SK-N-SH (cell line): ENCODE data around the gene KCTD20. TPM values are rescaled to one million over a fixed set of nuclear protein-coding genes. Genes with fewer than 3 reads are reported as not detected.

Experiments used
- CTCF ChIA-PET: fragments of 300-600, 350-600 bp; formaldehyde crosslinking; extraction: SDS; loops from one replicate; lab custom pipeline; 2021; lab: Yijun Ruan, JAX
- POLR2A ChIA-PET: fragments of 350-600 bp; sonication (Branson Sonifier 250); formaldehyde crosslinking; extraction: SDS; loops from one replicate; lab custom pipeline; 2020; ENCODE audit warnings: antibody characterized with exemption, inconsistent platforms; lab: Yijun Ruan, JAX
- DNase-seq: peaks from one replicate; pipeline ENCODE4 v3.0.0; 2012
- H2AFZ ChIP-seq: fragments of 200-600 bp; sonication (generic); 2 replicates; pipeline ENCODE4 v1.8.1; 2016; ENCODE audit warnings: antibody characterized with exemption, mild to moderate bottlenecking, low read depth
- H3F3A ChIP-seq: fragments of 200-600 bp; sonication (generic); replicated peaks from 2 replicates; pipeline ENCODE3; 2016; ENCODE audit warnings: antibody characterized with exemption, mild to moderate bottlenecking; ENCODE audit not compliant: insufficient read depth
- H3K27ac ChIP-seq, 2 experiments: fragments of 200-500 bp in 1 of 2; fragments of 200-600 bp in 1 of 2; sonication (Bioruptor generic) in 1 of 2; sonication (generic), shearing (Covaris generic) in 1 of 2; 2 replicates each; pipeline versions ENCODE4 v1.5.1 to v1.6.1; 2014 to 2016; ENCODE audit warnings: low read depth in 2 of 2, inconsistent platforms in 1 of 2, low read length in 1 of 2, mild to moderate bottlenecking in 1 of 2, mixed read lengths in 1 of 2
- H3K27me3 ChIP-seq: fragments of 200-600 bp; sonication (generic), shearing (Covaris generic); 2 replicates; pipeline ENCODE4 v1.6.1; 2016; ENCODE audit warnings: mixed run types; ENCODE audit not compliant: insufficient read depth
- H3K36me3 ChIP-seq, 2 experiments: fragments of 200-500 bp in 1 of 2; fragments of 200-600 bp in 1 of 2; sonication (Bioruptor generic) in 1 of 2; sonication (generic) in 1 of 2; replicated peaks in 1 of 2; 2 replicates each; pipeline versions ENCODE3 to v1.5.1; 2014 to 2016; ENCODE audit warnings: low read length in 1 of 2, mild to moderate bottlenecking in 1 of 2; ENCODE audit not compliant: insufficient read depth in 2 of 2, control insufficient read depth in 1 of 2
- H3K4me1 ChIP-seq, 2 experiments: fragments of 200-500 bp in 1 of 2; fragments of 200-600 bp in 1 of 2; sonication (Bioruptor generic) in 1 of 2; sonication (generic), shearing (Covaris generic) in 1 of 2; 2 replicates each; pipeline versions ENCODE4 v1.5.1 to v1.6.1; 2014 to 2016; ENCODE audit warnings: low read depth in 1 of 2, low read length in 1 of 2, mixed run types in 1 of 2; ENCODE audit not compliant: insufficient read depth in 2 of 2, control insufficient read depth in 1 of 2
- H3K4me2 ChIP-seq: fragments of 200-600 bp; sonication (generic), shearing (Covaris generic); 2 replicates; pipeline ENCODE4 v1.6.1; 2017; ENCODE audit warnings: mixed run types
- H3K4me3 ChIP-seq, 2 experiments: fragments of 200-500 bp in 1 of 2; fragments of 200-600 bp in 1 of 2; sonication (Bioruptor generic) in 1 of 2; sonication (generic), shearing (Covaris generic) in 1 of 2; 2 replicates each; pipeline versions ENCODE4 v1.5.1 to v1.8.1; 2014 to 2016; ENCODE audit warnings: low read depth in 2 of 2, inconsistent platforms in 1 of 2, low read length in 1 of 2, mild to moderate bottlenecking in 1 of 2, mixed read lengths in 1 of 2, moderate library complexity in 1 of 2
- H3K79me2 ChIP-seq: fragments of 200-600 bp; sonication (generic); 2 replicates; pipeline ENCODE4 v1.8.1; 2017; ENCODE audit warnings: mild to moderate bottlenecking; ENCODE audit not compliant: insufficient read depth
- H3K9ac ChIP-seq: fragments of 200-600 bp; sonication (generic); 2 replicates; pipeline ENCODE4 v1.6.1; 2017; ENCODE audit warnings: mixed run types
- H3K9me2 ChIP-seq: fragments of 200-600 bp; sonication (generic); 2 replicates; pipeline ENCODE4 v1.6.1; 2017; ENCODE audit warnings: mixed run types
- H3K9me3 ChIP-seq: fragments of 200-600 bp; sonication (generic); 2 replicates; pipeline ENCODE4 v1.6.1; 2017; ENCODE audit warnings: mixed run types, mild to moderate bottlenecking, moderate library complexity
- H4K20me1 ChIP-seq: fragments of 200-600 bp; sonication (generic); 2 replicates; pipeline ENCODE4 v1.6.1; 2017; ENCODE audit warnings: mild to moderate bottlenecking, mixed run types; ENCODE audit not compliant: insufficient read depth
- CHD2 ChIP-seq: fragments of 150-350 bp; IDR thresholded peaks from 2 replicates; pipeline ENCODE4 v1.6.1; 2018; ENCODE audit warnings: low read length; ENCODE audit not compliant: partially characterized antibody
- ELF1 ChIP-seq: IDR thresholded peaks from 2 replicates; pipeline ENCODE4 v1.4.0; 2012
- EP300 ChIP-seq, 2 experiments: IDR thresholded peaks; 2 replicates each; pipeline versions ENCODE4 v1.4.0 to v1.6.1; 2012; ENCODE audit warnings: borderline replicate concordance in 1 of 2, low read depth in 1 of 2, low read length in 1 of 2
- POLR2AphosphoS5 ChIP-seq: IDR thresholded peaks from 2 replicates; pipeline ENCODE4 v1.6.1; 2012; ENCODE audit warnings: low read depth, low read length
- RXRA ChIP-seq: IDR thresholded peaks from 2 replicates; pipeline ENCODE4 v1.4.0; 2012; ENCODE audit warnings: low read depth, mild to moderate bottlenecking, borderline replicate concordance
- SIN3A ChIP-seq: IDR thresholded peaks from 2 replicates; pipeline ENCODE4 v1.6.1; 2012; ENCODE audit warnings: low read depth, mild to moderate bottlenecking, low read length, moderate library complexity, borderline replicate concordance
- TAF1 ChIP-seq: IDR thresholded peaks from 2 replicates; pipeline ENCODE4 v1.6.1; 2012; ENCODE audit warnings: low read depth, mild to moderate bottlenecking, low read length, moderate library complexity, borderline replicate concordance
- TCF12 ChIP-seq: IDR thresholded peaks from 2 replicates; pipeline ENCODE4 v1.4.0; 2012
- YY1 ChIP-seq: IDR thresholded peaks from 2 replicates; pipeline ENCODE4 v1.4.0; 2012; ENCODE audit warnings: low read depth, mild to moderate bottlenecking
- WGBS: methylation state at CpG from one replicate; pipeline ENCODE4 v1.1.6; 2017; ENCODE audit warnings: low lambda C conversion rate; 5-methylcytosine and 5-hydroxymethylcytosine counted together
- polyA plus RNA-seq, 3 experiments: library from polyadenylated mRNA; depleted of rRNA; stranded (reverse); fragments of >200 nt; gene quantifications; 2 replicates each; pipeline ENCODE4 v1.2.3, GENCODE V29; 2012
- TF ChIP-seq, protein P1 (sequence below): IDR thresholded peaks from 2 replicates; pipeline ENCODE4 v1.4.0; 2012; ENCODE audit warnings: low read depth
- TF ChIP-seq, protein P2 (sequence below): fragments of 150-350 bp; IDR thresholded peaks from 2 replicates; pipeline ENCODE4 v1.6.1; 2016; ENCODE audit warnings: mild to moderate bottlenecking, low read depth, low read length
- TF ChIP-seq, protein P3 (sequence below): IDR thresholded peaks from 2 replicates; pipeline ENCODE4 v1.4.0; 2012; ENCODE audit warnings: low read depth, borderline replicate concordance

KCTD20 gene
- polyA plus RNA-seq, 1 of the 3 experiments (the other 2 are of a cell fraction), result 29.0 TPM

DNA sequence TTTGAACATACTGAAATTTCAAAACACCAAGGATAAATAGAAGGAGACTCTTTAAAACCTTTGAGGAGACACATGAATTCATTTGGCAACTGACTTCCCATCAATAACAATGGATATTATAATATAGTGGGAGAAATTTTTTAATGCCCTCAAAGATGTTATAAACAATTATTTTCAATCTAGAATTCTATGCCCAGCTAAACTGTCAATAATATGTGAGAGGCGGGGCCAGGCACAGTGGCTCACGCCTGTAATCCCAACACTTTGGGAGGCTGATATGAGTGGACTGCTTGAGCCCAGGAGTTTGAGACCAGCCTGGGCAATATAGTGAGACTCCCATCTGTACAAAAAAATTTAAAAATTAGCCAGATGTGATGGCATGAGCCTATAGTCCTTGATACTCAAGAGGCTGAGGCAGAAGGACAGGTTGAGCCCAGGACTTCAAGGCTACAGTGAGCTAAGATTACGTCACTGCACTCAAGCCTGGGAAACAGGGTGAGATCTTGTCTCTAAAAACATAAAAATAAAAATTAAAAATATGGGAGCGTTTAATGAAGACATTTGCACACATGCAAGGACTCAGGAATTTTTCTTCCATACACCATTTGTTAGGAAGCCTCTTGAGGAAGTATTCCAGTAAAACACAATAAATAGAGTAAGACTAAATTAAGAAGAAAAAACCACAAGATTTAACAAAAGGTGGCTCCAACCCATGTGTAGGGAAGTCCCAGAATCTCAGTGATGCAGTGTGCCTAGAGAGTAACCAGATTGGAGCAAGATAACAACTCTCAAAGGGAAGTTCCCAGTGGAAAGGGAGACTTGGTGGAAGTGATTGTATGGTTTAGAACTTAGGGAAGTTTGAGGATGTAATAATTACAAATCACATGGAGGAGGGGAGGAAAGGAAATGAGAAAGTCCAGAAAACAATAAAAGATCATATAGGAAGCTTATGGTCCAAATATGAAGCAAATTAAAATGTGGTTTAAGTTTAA is 29.0 kb upstream of the KCTD20 start:
- H3K79me2 ChIP-seq, result no peaks in the 10 kb centered on the region
- H3K36me3 ChIP-seq, result no peaks in the 10 kb centered on the region
- DNase-seq, result no peak
- no peaks in the 10 kb centered on the region for H3K4me1 ChIP-seq
- H3K4me3 ChIP-seq, result no peak overlapping the region
- TF ChIP-seq EP300 (IDR thresholded peaks at IDR 0.05; ENCODE audit: borderline replicate concordance in 1 of 2, low read depth in 1 of 2, low read length in 1 of 2), result no peak
- no peak for TF ChIP-seq YY1
- no peak for TF ChIP-seq CHD2
- TF ChIP-seq, protein P1, sequence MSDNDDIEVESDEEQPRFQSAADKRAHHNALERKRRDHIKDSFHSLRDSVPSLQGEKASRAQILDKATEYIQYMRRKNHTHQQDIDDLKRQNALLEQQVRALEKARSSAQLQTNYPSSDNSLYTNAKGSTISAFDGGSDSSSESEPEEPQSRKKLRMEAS, result no peak
- no peak for TF ChIP-seq ELF1
- TF ChIP-seq, protein P2, sequence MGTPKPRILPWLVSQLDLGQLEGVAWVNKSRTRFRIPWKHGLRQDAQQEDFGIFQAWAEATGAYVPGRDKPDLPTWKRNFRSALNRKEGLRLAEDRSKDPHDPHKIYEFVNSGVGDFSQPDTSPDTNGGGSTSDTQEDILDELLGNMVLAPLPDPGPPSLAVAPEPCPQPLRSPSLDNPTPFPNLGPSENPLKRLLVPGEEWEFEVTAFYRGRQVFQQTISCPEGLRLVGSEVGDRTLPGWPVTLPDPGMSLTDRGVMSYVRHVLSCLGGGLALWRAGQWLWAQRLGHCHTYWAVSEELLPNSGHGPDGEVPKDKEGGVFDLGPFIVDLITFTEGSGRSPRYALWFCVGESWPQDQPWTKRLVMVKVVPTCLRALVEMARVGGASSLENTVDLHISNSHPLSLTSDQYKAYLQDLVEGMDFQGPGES, result no peak
- TF ChIP-seq POLR2AphosphoS5, result no peak
- TF ChIP-seq, protein P3, sequence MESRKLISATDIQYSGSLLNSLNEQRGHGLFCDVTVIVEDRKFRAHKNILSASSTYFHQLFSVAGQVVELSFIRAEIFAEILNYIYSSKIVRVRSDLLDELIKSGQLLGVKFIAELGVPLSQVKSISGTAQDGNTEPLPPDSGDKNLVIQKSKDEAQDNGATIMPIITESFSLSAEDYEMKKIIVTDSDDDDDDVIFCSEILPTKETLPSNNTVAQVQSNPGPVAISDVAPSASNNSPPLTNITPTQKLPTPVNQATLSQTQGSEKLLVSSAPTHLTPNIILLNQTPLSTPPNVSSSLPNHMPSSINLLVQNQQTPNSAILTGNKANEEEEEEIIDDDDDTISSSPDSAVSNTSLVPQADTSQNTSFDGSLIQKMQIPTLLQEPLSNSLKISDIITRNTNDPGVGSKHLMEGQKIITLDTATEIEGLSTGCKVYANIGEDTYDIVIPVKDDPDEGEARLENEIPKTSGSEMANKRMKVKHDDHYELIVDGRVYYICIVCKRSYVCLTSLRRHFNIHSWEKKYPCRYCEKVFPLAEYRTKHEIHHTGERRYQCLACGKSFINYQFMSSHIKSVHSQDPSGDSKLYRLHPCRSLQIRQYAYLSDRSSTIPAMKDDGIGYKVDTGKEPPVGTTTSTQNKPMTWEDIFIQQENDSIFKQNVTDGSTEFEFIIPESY, result no peak
- TF ChIP-seq TAF1, result no peak
- no peak for TF ChIP-seq TCF12
- TF ChIP-seq, all 33 proteins: peak for 0
- Histone ChIP-seq H3F3A (no peaks in the 10 kb centered on the region), H3K27me3 (no peaks in the 10 kb centered on the region; the same call in 1 of the 2 replicates), H3K9ac (no peak overlapping the region), H2AFZ (no peak overlapping the region), H3K9me3 (0 out of 2 replicates have a peak, but pooled peaks cover 3% of the 10 kb centered on the region), H3K9me2 (no peaks in the 10 kb centered on the region), H3K27ac (no peak overlapping the region), H4K20me1 (no peaks in the 10 kb centered on the region), H3K4me2 (no peak overlapping the region)
- 75% methylated on average over 4 of the region's 4 CpGs for WGBS
- CTCF ChIA-PET, result no interaction called here
- POLR2A ChIA-PET, result no interaction called here

DNA sequence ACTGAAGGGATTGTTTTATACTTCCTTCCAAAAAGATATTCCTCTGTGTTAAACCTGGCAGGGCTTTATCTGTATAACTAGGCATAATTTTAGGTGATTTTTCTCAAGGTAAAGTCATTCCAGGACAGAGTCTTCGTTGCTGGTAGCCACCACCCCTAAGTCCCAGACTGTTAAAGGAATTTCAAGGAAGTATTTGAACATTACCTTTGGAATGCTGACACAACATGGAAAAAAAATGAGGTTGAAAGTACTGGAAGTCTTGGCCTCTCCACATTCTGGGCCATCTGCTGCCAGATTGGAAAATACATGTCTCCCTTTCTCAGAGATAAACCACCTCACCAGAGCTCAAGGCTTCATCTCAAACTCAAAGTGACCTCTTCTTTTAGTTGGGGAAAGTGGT is 28.3 kb upstream of the KCTD20 start:
- H3K4me3 ChIP-seq, result no peak overlapping the region
- H3K9ac ChIP-seq, result no peak overlapping the region
- no peaks in the 10 kb centered on the region for H3K9me2 ChIP-seq
- no peak for TF ChIP-seq RXRA
- TF ChIP-seq, protein P3, result no peak
- no peak for TF ChIP-seq TAF1
- TF ChIP-seq SIN3A, result no peak
- TF ChIP-seq YY1, result no peak
- no peak for TF ChIP-seq TCF12
- H4K20me1 ChIP-seq, result no peaks in the 10 kb centered on the region
- no peak overlapping the region for H3K4me2 ChIP-seq
- H3K79me2 ChIP-seq, result no peaks in the 10 kb centered on the region
- DNase-seq, result no peak
- H3K27ac ChIP-seq, result no peak overlapping the region
- POLR2A ChIA-PET, result no interaction called here
- H3K36me3 ChIP-seq, result no peaks in the 10 kb centered on the region
- H3K4me1 ChIP-seq, result no peaks in the 10 kb centered on the region
- 47% methylated on average over 1 of the region's 1 CpG for WGBS
- H3K27me3 ChIP-seq, result no peaks in the 10 kb centered on the region; the same call in 1 of the 2 replicates
- no peaks in the 10 kb centered on the region for H3F3A ChIP-seq
- H3K9me3 ChIP-seq, result 0 out of 2 replicates have a peak, but pooled peaks cover 3% of the 10 kb centered on the region
- CTCF ChIA-PET, result no interaction called here
- H2AFZ ChIP-seq, result no peak overlapping the region
